ENCODE results near the gene AMPD3. TPM values are rescaled to one million over a fixed set of nuclear protein-coding genes. Genes with fewer than 3 reads are reported as not detected.

Gene AMPD3
- total RNA-seq, 1 experiment from 2014 or later: 5.9 TPM

GRCh38 chr11:10502065-10502680, 47.1 kb downstream of the AMPD3 start:
- Histone ChIP-seq H3K27ac (ENCODE audit: insufficient read length, low read depth, low read length) (no peak overlapping the region), H2AK5ac (ENCODE audit: insufficient read length, low read length) (no peak overlapping the region), H4K20me1 (ENCODE audit: control insufficient read depth, insufficient read depth, insufficient read length) (no peaks in the 10 kb centered on the region), H3K14ac (ENCODE audit: insufficient read depth, low read length) (no peak overlapping the region), H2BK15ac (ENCODE audit: low read depth, low read length) (no peak overlapping the region), H3K27me3 (ENCODE audit: insufficient read depth, low read length) (no peaks in the 10 kb centered on the region), H3K4me1 (ENCODE audit: insufficient read depth, low read length) (0 out of 2 replicates have a peak, but pooled peaks cover 2% of the 10 kb centered on the region), H3K9me3 (ENCODE audit: control insufficient read depth, low read depth, low read length) (no peaks in the 10 kb centered on the region), H2AFZ (ENCODE audit: low read length) (no peak overlapping the region), H3K4ac (ENCODE audit: low read depth, low read length) (no peak overlapping the region), H3K79me1 (ENCODE audit: insufficient read depth, low read depth, low read length, poor library complexity, severe bottlenecking) (no peaks in the 10 kb centered on the region), H4K5ac (ENCODE audit: insufficient read length, low read depth, low read length) (no peak overlapping the region), H4K91ac (ENCODE audit: insufficient read length, low read depth, low read length) (no peak overlapping the region), H3K9ac (ENCODE audit: extremely low read depth, insufficient read length, low read length) (no peak overlapping the region), H2BK12ac (ENCODE audit: insufficient read length, low read depth, low read length) (no peak overlapping the region), H3K79me2 (ENCODE audit: insufficient read depth, low read length) (no peaks in the 10 kb centered on the region), H3T11ph (ENCODE audit: low read length) (no peak overlapping the region), H2BK120ac (ENCODE audit: low read depth, low read length, poor library complexity, severe bottlenecking) (no peak overlapping the region), H4K8ac (replicated peaks; ENCODE audit: insufficient read length, low read depth, low read length) (no peak overlapping the region), H2BK5ac (ENCODE audit: insufficient read length, low read length) (no peak overlapping the region), H3K23me2 (ENCODE audit: insufficient read length, low read depth, low read length, poor library complexity, severe bottlenecking) (no peaks in the 10 kb centered on the region), H2BK20ac (ENCODE audit: low read depth, low read length, poor library complexity, severe bottlenecking) (no peak overlapping the region), H3K56ac (ENCODE audit: insufficient read length, low read depth, low read length) (no peak overlapping the region), H3K4me2 (ENCODE audit: insufficient read depth, insufficient read length, low read length) (no peak overlapping the region), H3K18ac (ENCODE audit: insufficient read length, low read depth, low read length) (no peak overlapping the region), H3K23ac (ENCODE audit: insufficient read length, low read depth, low read length) (no peak overlapping the region)
- Mint-ChIP-seq H3K27ac (no peak overlapping the region; a peak in 1 of 7 replicates), H3K4me1 (peaks cover 8 to 24% of the 10 kb centered on the region in 2 experiments), H3K27me3 (ENCODE audit: low read depth) (no peaks in the 10 kb centered on the region), H3K36me3 (ENCODE audit: insufficient read depth in 1 of 3, low read depth in 3 of 3) (peaks cover 5 to 8% (median 6%) of the 10 kb centered on the region in 3 experiments; a peak in 6 of 7 replicates), H3K9me3 (no peaks in the 10 kb centered on the region), H3K4me3 (no peak overlapping the region)
- no CpG with 5 or more reads among the region's 6 CpGs for WGBS (ENCODE audit: extremely low coverage, insufficient read length, low lambda C conversion rate)
- TF ChIP-seq CTCF (conservative IDR thresholded peaks at IDR 0.05): no peak
- DNase-seq: no peak
